B cell (primary cell): Measurements from ENCODE around the gene UNC5A. TPM values are rescaled to one million over a fixed set of nuclear protein-coding genes. Genes with fewer than 3 reads are reported as not detected.

Source experiments
- ATAC-seq: fragments of 200-7000 bp; cut with Tn5 transposase; one replicate; pipeline ENCODE4 v1.10.0; 2021; ENCODE audit warnings: low read depth, mild to moderate bottlenecking, moderate number of reproducible peaks, moderate library complexity
- CTCF ChIA-PET: fragments of 350-600 bp; sonication (Branson Sonifier 250); formaldehyde crosslinking; loops from one replicate; lab custom pipeline; 2021; ENCODE audit warnings: antibody characterized with exemption, inconsistent platforms; lab: Charles Lee
- POLR2A ChIA-PET: fragments of 350-600 bp; sonication (Branson Sonifier 250); formaldehyde crosslinking; loops from one replicate; lab custom pipeline; 2021; ENCODE audit warnings: antibody characterized with exemption; lab: Charles Lee
- DNase-seq: peaks from one replicate; pipeline ENCODE4 v3.0.0; 2013
- H2AFZ ChIP-seq: 2 replicates; pipeline ENCODE4 v1.6.1; 2012; ENCODE audit warnings: mild to moderate bottlenecking, low read depth, low read length; ENCODE audit not compliant: insufficient read depth, poor library complexity, severe bottlenecking
- H3K27ac ChIP-seq, 2 donors: 1 replicate in 1 of 2; 2 replicates in 1 of 2; pipeline ENCODE4 v1.5.1; 2012 to 2013; ENCODE audit warnings: low read length in 2 of 2, mild to moderate bottlenecking in 2 of 2, moderate library complexity in 1 of 2
- H3K27me3 ChIP-seq, 4 experiments: fragments of 200-600 bp in 1 of 4; sonication (generic) in 1 of 4; replicated peaks in 1 of 4; 1 replicate in 2 of 4; 2 replicates in 2 of 4; pipeline versions ENCODE4 v1.6.1 to v1.7.0; 2013 to 2016; ENCODE audit warnings: low read length in 3 of 4, mild to moderate bottlenecking in 2 of 4, mixed read lengths in 1 of 4, moderate library complexity in 1 of 4; ENCODE audit not compliant: insufficient read depth in 4 of 4, control insufficient read depth in 3 of 4; ENCODE audit errors: control extremely low read depth in 1 of 4
- H3K36me3 ChIP-seq, 2 experiments: replicated peaks in 1 of 2; 1 replicate in 1 of 2; 2 replicates in 1 of 2; pipeline versions ENCODE4 v1.6.1 to v1.7.1; 2013; ENCODE audit warnings: low read length in 1 of 2; ENCODE audit not compliant: insufficient read depth in 2 of 2, control insufficient read depth in 1 of 2; ENCODE audit errors: control extremely low read depth in 1 of 2, extremely low read depth in 1 of 2
- H3K4me1 ChIP-seq, 2 donors: fragments of 200-600 bp in 1 of 2; sonication (generic) in 1 of 2; 1 replicate in 1 of 2; 2 replicates in 1 of 2; pipeline versions ENCODE4 v1.5.1 to v1.6.1; 2013 to 2017; ENCODE audit warnings: low read length in 2 of 2; ENCODE audit not compliant: control insufficient read depth in 2 of 2, insufficient read depth in 2 of 2
- H3K4me2 ChIP-seq: replicated peaks from 2 replicates; pipeline ENCODE3; 2012; ENCODE audit warnings: mild to moderate bottlenecking, low read depth, low read length; ENCODE audit not compliant: poor library complexity, severe bottlenecking
- H3K4me3 ChIP-seq, 5 experiments: fragments of 200-600 bp in 1 of 5; sonication (generic) in 1 of 5; 1 replicate in 3 of 5; 2 replicates in 2 of 5; pipeline versions ENCODE4 v1.5.1 to v1.7.0; 2011 to 2016; ENCODE audit warnings: low read length in 4 of 5, mild to moderate bottlenecking in 4 of 5, low read depth in 2 of 5, control low read depth in 1 of 5, moderate library complexity in 1 of 5; ENCODE audit not compliant: insufficient read depth in 1 of 5; ENCODE audit errors: control extremely low read depth in 1 of 5, extremely low read depth in 1 of 5
- H3K79me2 ChIP-seq: fragments of 200-600 bp; sonication (generic); one replicate; pipeline ENCODE4 v1.6.0; 2016; ENCODE audit warnings: low read length; ENCODE audit not compliant: control insufficient read depth, insufficient read depth
- H3K9ac ChIP-seq: fragments of 200-600 bp; sonication (generic); 2 replicates; pipeline ENCODE4 v1.6.1; 2017; ENCODE audit warnings: mild to moderate bottlenecking, low read length, moderate library complexity
- H3K9me3 ChIP-seq, 3 donors: one replicate each; pipeline versions ENCODE4 v1.6.1 to v1.7.1; 2013; ENCODE audit warnings: low read length in 2 of 3; ENCODE audit not compliant: control insufficient read depth in 2 of 3, insufficient read depth in 1 of 3; ENCODE audit errors: control extremely low read depth in 1 of 3
- H4K20me1 ChIP-seq: 2 replicates; pipeline ENCODE4 v1.6.0; 2012; ENCODE audit warnings: mild to moderate bottlenecking, low read length; ENCODE audit not compliant: insufficient read depth, control insufficient read depth, poor library complexity, severe bottlenecking
- H3K27ac Mint-ChIP-seq: one replicate; pipeline ENCODE4 v1.8.0; 2021; ENCODE audit warnings: mixed read lengths
- H3K27me3 Mint-ChIP-seq: one replicate; pipeline ENCODE4 v1.8.0; 2021; ENCODE audit warnings: mixed read lengths
- H3K4me1 Mint-ChIP-seq: one replicate; pipeline ENCODE4 v1.8.0; 2021; ENCODE audit warnings: mixed read lengths
- H3K4me3 Mint-ChIP-seq: one replicate; pipeline ENCODE4 v1.8.0; 2021; ENCODE audit warnings: mixed read lengths
- H3K9me3 Mint-ChIP-seq: one replicate; pipeline ENCODE4 v1.8.0; 2022; ENCODE audit warnings: mixed read lengths; ENCODE audit not compliant: insufficient read depth
- EZH2 ChIP-seq: IDR thresholded peaks from 2 replicates; pipeline ENCODE4 v1.6.1; 2012; ENCODE audit warnings: borderline replicate concordance, low read depth, mild to moderate bottlenecking, moderate library complexity, low read length; ENCODE audit not compliant: insufficient read depth, poor library complexity, severe bottlenecking
- WGBS: methylation state at CpG from one replicate; pipeline ENCODE4 v1.1.5; 2013; ENCODE audit warnings: missing lambda C conversion rate; ENCODE audit not compliant: insufficient coverage; 5-methylcytosine and 5-hydroxymethylcytosine counted together
- intact Hi-C: fragments of 100-400 bp; cut with micrococcal nuclease; formaldehyde crosslinking; loops from one replicate; pipeline ENCODE4 v1.10.0; 2022
- polyA plus RNA-seq: library from polyadenylated mRNA; depleted of rRNA; stranded (reverse); fragments of >200 nt; gene quantifications from 2 replicates; pipeline ENCODE4 v1.2.3, GENCODE V29; 2012
- total RNA-seq, 2 donors: library from RNA; stranded (reverse); fragments of 120-200 nt in 1 of 2; gene quantifications; 1 replicate in 1 of 2; 2 replicates in 1 of 2; pipeline versions ENCODE4 v1.2.3 to v1.2.4, GENCODE V29; 2013 to 2022
- TF ChIP-seq, protein P1 (sequence below): fragments of 200-600 bp; IDR thresholded peaks from one replicate; pipeline ENCODE4 v1.8.0; 2022; ENCODE audit warnings: antibody characterized with exemption, mild to moderate bottlenecking

UNC5A gene
- total and polyA plus RNA-seq, 2 donors (not counting 1 experiment from before 2014, with no cell fraction given), result not detected

DNA sequence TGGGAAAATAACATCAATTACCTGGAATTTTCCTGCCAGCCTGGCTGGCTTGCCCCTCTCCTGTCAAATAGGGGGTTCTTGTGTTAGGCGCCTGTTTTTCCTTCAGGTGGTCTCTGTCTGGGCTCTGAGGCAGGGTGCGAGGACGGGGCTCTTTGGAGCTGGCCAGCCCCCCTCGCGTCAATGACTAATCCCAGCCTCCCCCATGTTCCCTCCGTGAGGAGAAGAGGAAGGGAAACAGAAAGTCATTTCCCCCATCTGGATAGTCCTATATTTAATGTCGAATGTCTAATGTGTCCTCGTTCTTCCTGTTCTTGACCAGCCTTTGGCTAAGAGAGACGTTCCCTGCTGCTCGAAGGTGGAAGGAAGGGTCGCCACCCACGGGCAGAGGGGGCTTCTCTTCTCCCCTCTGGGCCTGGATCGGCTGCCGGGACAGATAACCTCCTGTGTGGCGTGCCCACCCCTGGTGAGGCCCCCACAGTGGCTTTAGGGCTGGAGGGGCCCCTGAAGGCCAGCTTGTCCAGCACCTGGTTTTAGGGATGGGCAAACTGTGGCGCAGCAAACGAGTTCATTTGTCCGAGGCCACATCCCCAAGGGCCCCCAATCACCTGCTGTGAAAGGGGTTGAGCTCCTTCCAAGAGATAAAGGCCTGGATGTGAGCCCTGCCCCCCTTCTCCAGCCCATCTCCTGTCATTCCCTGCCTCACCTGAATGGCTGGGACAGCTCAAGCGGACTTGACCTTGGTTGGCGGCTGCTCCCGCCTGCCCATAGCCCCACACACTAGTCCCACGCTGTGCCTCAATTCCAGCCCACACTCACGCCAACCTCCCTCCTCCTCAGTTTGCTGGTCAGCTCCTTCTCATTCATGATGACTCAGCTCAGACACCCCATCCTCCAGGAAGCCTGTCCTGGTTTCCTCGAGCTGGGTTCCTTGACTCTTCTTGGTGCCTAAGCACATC is 35.9 kb upstream of the UNC5A start:
- Mint-ChIP-seq H3K4me1 (no peaks in the 10 kb centered on the region), H3K4me3 (no peak overlapping the region), H3K9me3 (no peaks in the 10 kb centered on the region), H3K27ac (no peak overlapping the region), H3K27me3 (peaks cover 31% of the 10 kb centered on the region)
- ATAC-seq (no peak), DNase-seq (no peak)
- no peaks in the 10 kb centered on the region for H4K20me1 ChIP-seq
- peaks cover 0 to 14% (median 0%) of the 10 kb centered on the region in 4 experiments for H3K27me3 ChIP-seq
- no peak overlapping the region for H3K9ac ChIP-seq
- WGBS, result 40% methylated on average over 18 of the region's 24 CpGs
- CTCF ChIA-PET, result no interaction called here
- H3K4me1 ChIP-seq, result no peaks in the 10 kb centered on the region
- no peak overlapping the region for H3K4me3 ChIP-seq
- no peaks in the 10 kb centered on the region for H3K36me3 ChIP-seq
- intact Hi-C loops, result no loop called here
- no peaks in the 10 kb centered on the region for H3K79me2 ChIP-seq
- H3K27ac ChIP-seq, result no peak overlapping the region
- POLR2A ChIA-PET, result no interaction called here
- H2AFZ ChIP-seq, result no peak overlapping the region
- TF ChIP-seq, protein P1, sequence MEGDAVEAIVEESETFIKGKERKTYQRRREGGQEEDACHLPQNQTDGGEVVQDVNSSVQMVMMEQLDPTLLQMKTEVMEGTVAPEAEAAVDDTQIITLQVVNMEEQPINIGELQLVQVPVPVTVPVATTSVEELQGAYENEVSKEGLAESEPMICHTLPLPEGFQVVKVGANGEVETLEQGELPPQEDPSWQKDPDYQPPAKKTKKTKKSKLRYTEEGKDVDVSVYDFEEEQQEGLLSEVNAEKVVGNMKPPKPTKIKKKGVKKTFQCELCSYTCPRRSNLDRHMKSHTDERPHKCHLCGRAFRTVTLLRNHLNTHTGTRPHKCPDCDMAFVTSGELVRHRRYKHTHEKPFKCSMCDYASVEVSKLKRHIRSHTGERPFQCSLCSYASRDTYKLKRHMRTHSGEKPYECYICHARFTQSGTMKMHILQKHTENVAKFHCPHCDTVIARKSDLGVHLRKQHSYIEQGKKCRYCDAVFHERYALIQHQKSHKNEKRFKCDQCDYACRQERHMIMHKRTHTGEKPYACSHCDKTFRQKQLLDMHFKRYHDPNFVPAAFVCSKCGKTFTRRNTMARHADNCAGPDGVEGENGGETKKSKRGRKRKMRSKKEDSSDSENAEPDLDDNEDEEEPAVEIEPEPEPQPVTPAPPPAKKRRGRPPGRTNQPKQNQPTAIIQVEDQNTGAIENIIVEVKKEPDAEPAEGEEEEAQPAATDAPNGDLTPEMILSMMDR, result no peak
- no peak for TF ChIP-seq EZH2
- peaks cover 0 to 9% (median 0%) of the 10 kb centered on the region in 3 donors for H3K9me3 ChIP-seq
- no peak overlapping the region for H3K4me2 ChIP-seq

DNA sequence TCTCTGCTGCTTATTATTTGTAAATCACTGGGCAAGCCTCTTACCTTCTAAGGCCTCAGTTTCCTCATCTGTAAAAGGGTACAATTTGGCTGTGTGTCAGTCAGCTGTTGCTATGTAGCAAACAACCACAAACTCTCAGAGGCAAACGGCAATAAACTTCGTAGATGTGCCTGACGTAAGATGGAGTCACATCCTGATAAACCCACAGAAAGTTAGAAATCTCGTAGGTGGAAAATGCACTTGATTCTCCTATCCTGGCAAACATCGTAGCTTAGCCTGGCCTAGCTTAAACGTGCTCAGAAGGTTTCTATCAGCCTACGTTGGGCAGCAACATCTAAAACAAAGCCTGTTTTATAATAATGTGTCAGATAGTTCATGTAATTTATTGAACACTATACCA is 35.0 kb upstream of the UNC5A start:
- H3K79me2 ChIP-seq, result no peaks in the 10 kb centered on the region
- ChIA-PET CTCF (no interaction called here), POLR2A (no interaction called here)
- intact Hi-C loops, result no loop called here
- Mint-ChIP-seq H3K27ac (no peak overlapping the region), H3K4me1 (no peaks in the 10 kb centered on the region), H3K27me3 (peaks cover 30% of the 10 kb centered on the region), H3K9me3 (no peaks in the 10 kb centered on the region), H3K4me3 (no peak overlapping the region)
- DNase-seq (no peak), ATAC-seq (no peak)
- H3K36me3 ChIP-seq, result no peaks in the 10 kb centered on the region
- H3K27ac ChIP-seq, result no peak overlapping the region
- H4K20me1 ChIP-seq, result no peaks in the 10 kb centered on the region
- TF ChIP-seq EZH2, result no peak
- TF ChIP-seq, protein P1, result no peak
- peaks cover 0 to 15% (median 0%) of the 10 kb centered on the region in 4 experiments for H3K27me3 ChIP-seq
- no peak overlapping the region for H3K4me3 ChIP-seq
- H3K4me2 ChIP-seq, result no peak overlapping the region
- H3K4me1 ChIP-seq, result no peaks in the 10 kb centered on the region
- WGBS, result 81% methylated on average over 6 of the region's 7 CpGs
- no peak overlapping the region for H2AFZ ChIP-seq
- no peak overlapping the region for H3K9ac ChIP-seq
- peaks cover 0 to 11% (median 0%) of the 10 kb centered on the region in 3 donors for H3K9me3 ChIP-seq
